Fibroblast of skin of left biceps (primary cell): ENCODE data around the gene TMSB10.
"Not testable (repeated sequence)": the region's sequence is repeated elsewhere in the genome, so short reads cannot be mapped to it uniquely, and the experiment has no call there.

ENCODE experiments used
- DNase-seq, 2 experiments: peaks; one replicate each; pipeline ENCODE4 v3.0.0-alpha.2; 2013; ENCODE audit warnings: low read depth in 2 of 2

TMSB10 gene

DNA sequence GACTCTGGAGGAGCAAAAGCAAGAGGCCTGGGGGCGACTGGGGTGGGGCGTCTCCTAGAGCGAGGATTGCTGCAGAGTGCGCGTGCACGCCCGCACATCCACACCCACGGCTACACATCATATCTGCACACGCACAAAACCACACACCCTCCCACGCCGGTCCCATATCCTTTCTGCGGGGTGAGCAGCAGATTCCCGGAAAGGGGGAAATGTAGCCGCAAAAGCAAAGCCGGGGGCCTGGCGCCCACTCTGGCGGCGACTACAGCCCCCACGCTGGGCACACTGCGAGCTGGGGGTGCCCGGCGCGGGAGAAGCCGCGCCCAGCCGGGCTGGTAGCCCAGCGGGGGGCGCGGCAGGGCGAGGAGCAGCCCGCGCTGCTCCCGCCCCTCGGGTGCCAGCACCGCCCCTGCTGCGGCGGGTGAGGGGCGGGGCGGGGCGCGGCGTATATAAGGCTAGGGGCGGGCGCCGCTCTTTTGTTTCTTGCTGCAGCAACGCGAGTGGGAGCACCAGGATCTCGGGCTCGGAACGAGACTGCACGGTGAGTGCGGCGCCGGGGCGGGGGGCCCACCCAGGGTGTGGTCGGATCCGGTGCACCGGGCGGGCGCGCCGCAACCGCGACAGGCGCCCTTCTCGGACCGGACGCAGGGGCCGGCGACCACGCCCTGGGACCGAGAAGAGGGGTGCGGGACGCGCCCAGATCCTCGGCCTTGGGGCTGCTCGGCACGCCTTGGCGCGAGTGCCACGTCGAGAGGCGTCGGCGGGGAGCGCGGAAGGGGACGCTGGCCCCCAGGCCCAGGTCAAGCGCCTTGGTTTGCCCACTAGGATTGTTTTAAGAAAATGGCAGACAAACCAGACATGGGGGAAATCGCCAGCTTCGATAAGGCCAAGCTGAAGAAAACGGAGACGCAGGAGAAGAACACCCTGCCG, at the start of gene TMSB10:
Gene TMSB10 (plus strand): TSS at position 476 of the 927 bp plus-strand sequence.
- peak; percentile 74 for DNase-seq

DNA sequence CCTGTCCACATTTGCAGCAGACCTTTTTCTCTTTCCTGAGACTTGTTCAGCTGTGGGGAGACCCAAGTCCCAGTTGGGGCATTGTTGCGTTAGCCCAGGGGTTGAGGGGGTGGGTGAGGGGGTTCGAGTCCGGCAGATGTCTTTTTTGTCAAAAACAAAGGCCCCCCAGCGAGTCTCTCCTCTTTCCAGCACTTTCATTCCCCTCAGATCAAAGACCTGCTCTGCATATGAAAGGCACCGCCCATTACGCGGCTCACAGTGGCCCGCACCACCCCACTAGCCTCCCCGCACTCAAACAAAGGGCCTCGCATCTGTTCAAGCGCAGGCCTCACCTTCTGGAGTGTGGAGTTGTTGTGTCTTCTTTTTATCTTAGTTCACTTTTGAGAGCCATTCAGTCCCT, 49.7 kb upstream of the TMSB10 start:
- no peak for DNase-seq

- DNase-seq, result no peak
Measured at GRCh38 chr2:84856787-84857186, 48.7 kb upstream of the TMSB10 start.

GRCh38 chr2:84857566-84857965, 47.9 kb upstream of the TMSB10 start:
- DNase-seq, result no peak

DNA sequence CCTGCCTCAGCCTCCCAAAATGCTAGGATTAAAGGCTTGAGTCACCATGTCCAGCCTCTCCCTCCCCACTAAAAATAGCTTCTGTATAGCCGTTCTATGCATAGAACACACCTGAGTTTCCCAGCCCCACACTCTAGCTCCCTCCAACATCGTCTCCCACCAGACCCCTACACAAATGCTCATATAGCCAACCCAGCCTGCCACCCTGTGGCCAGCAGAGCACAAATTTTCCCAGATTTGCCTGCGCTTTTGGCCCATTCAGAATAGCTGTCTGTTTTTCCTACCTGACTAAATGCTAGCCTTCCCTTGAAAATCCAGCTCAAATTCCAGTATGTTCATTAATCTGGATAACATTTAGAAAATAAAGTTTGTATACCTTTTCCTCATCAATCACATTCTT, 47.3 kb upstream of the TMSB10 start:
- no peak for DNase-seq

DNA sequence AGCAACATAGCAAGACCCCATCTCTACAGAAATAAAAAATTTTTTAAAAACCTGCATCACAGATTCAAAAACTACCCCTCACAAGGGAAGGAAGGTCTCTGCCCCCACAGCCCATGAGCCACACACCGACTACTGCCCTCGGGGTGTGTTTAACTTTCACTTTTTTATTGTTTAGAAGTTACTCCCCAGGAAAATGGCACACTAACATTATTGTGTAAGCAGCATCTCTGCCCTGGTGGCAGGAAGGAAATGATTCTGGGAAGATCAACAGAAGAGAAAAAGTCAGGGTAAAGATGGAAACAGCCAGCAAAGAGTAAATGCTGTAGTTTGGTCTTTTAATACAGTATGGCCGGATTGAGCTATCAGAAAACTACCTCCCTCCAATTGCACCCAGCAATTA, 46.5 kb upstream of the TMSB10 start:
- DNase-seq, result no peak

- DNase-seq, result no peak
Measured at GRCh38 chr2:84861539-84861938, 43.9 kb upstream of the TMSB10 start.

DNA sequence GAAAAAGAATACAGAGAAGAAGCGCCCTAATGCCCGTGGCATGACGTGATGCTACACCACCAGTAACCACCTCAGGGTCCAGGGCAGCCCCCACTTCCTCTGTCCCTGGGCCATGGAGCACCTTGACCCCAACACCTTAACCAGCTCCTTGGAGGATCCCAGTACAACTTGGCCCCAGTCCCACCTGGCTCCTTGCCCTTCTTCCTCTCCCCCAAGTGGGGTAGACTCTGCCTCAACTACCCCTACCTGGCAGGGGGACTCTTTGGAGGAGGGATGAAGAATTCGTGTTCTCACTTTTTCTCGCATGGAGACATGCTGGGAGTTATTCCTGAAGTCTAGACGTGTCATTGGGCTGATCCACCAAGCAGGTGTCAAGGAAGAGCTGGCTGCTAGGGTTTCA, 43.5 kb upstream of the TMSB10 start:
- DNase-seq, result no peak

GRCh38 chr2:84865181-84865783, 40.2 kb upstream of the TMSB10 start:
- no peak for DNase-seq

- no peak for DNase-seq
Measured at GRCh38 chr2:84866122-84866521, 39.3 kb upstream of the TMSB10 start.

DNA sequence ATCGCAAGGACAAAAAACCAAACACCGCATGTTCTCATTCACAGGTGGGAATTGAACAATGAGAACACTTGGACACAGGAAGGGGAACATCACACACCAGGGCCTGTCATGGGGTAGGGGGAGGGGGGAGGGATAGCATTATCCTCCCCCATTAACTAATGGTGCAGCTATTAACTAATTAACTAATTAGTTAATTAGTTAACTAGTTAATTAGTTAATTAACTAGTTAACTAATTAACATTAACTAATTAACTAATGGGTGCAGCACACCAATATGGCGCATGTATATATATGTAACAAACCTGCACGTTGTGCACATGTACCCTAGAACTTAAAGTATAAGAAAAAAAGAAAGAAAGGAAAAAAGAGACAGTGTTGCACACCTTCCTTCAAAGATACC, 37.1 kb upstream of the TMSB10 start:
- DNase-seq, result not testable (repeated sequence)

GRCh38 chr2:84870306-84870705, 35.1 kb upstream of the TMSB10 start:
- no peak for DNase-seq

GRCh38 chr2:84872691-84873090, 32.8 kb upstream of the TMSB10 start:
- DNase-seq, result not testable (repeated sequence)

DNA sequence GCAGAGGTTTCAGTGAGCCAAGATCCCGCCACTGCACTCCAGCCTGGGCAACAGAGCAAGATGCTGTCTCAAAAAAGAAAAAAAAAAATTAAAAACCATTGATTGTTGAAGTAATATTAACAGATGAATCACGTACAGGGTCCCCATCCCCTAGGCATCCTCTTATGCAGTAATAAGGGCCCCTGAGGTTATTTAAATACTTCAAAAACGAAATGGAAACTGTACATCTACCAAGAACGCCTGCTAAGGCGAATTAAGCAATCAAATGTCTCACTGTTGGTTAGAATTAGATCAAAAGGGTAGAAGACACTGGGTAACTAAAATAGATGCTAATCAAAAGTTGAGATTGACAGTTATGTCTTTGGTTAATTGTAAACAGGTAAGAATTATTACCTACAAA, 32.1 kb upstream of the TMSB10 start:
- no peak for DNase-seq

DNA sequence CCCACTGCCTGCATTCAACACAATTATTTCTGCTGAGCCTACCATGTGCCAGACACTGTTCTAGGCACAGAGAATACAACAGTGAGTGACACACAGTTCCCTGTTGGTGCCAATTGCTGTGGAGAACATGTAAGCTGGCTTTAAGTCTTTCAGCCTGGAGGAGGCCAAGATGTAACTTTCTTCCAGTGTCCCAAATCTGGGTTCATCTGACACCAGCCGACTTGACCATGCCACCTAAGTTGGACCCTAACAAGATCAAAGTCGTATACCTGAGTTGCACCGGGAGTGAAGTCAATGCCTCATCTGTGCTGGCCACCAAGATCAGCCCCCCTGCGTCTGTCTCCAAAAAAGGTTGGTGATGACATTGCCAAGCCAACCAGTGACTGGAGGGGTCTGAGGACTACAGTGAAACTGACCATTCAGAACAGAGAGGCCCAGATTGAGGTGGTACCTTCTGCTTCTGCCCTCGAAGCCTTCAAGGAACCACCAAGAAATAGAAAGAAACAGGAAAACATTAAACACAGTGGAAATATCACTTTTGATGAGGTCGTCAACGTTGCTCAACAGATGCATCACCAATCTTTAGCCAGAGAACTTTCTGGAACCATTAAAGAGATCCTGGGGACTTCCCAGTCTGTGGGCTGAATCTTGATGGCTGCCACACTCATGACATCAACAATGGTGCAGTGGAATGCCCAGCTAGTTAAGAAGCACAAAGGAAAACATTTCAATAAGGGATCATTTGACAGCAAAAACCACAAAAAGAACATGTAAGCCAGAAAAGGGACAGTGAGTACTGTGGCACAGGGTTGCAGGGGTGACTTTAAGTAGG, 30.9 kb upstream of the TMSB10 start:
- no peak for DNase-seq

- DNase-seq, result no peak
Measured at GRCh38 chr2:84875213-84875560, 30.3 kb upstream of the TMSB10 start.

- not testable (repeated sequence) for DNase-seq
Measured at GRCh38 chr2:84875619-84876018, 29.8 kb upstream of the TMSB10 start.

GRCh38 chr2:84876369-84876768, 29.1 kb upstream of the TMSB10 start:
- no peak for DNase-seq

DNA sequence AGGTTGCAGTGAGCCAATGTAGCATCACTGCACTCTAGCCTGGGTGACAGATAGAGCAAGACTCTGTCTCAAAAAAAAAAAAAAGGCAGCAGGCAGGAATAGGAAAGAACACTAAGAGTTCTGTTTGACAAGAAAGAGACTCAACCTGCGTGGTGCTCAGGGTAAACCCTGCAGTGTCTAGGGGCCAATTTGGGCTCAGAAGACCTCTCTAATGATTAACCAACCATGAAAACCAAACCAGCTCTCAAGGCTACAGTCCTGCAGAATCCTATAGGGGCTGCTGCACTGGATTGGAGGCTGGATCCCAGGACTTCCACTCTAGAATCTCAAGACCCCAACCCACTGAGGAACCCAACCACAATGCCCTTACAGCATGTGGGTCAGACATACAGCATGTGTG, 27.0 kb upstream of the TMSB10 start:
- DNase-seq, result no peak

DNA sequence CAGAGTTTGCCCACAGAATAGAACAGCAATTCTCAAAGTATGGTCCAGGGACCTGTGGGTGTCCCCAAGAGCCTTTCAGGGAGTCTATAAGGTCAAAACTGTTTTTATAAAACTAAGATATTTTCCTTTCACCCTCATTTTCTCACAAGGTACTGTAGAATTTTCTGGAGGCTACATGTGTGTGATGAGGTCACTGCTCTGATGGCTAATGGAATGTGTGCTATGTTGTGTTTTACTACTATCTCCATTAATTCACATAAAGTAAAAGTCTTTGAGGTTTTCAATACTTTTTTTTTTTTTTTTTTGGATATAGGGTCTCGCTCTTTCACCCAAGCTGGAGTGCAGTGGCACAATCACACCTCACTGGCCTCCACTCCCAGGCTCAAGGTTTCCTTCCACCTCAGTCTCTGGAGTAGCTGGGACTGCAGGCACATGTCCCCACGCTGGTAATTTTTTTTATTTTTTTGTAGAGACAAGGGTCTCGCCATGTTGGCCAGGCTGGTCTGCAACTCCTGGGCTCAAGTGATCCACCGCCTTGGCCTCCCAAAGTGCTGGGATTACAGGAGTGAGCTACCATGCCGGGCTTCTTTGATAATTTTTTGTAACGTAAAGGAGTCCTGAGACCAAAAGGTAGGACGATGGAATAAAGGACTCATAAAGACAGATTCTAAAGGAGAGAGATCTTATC, 26.4 kb upstream of the TMSB10 start:
- no peak for DNase-seq

- no peak for DNase-seq
Measured at GRCh38 chr2:84879584-84880394, 25.7 kb upstream of the TMSB10 start.
